Astrocyte (in vitro differentiated cells and primary cell): Measurements from ENCODE around the gene SNCAIP. TPM values are rescaled to one million over a fixed set of nuclear protein-coding genes. Genes with fewer than 3 reads are reported as not detected.

Source experiments
- DNase-seq: peaks from one replicate; pipeline ENCODE4 v3.0.0-alpha.2; 2010; ENCODE audit warnings: low read depth
- FAIRE-seq: peaks from 2 replicates; lab custom pipeline; 2011; peaks lifted over from hg19 to GRCh38; lab: Jason Lieb, UNC
- H2AFZ ChIP-seq: 2 replicates; pipeline ENCODE4 v1.6.0; 2012; ENCODE audit warnings: low read depth, low read length, inconsistent platforms
- H3K27ac ChIP-seq: 2 replicates; pipeline ENCODE4 v1.5.1; 2011; ENCODE audit warnings: low read depth, low read length, inconsistent platforms
- H3K27me3 ChIP-seq: 2 replicates; pipeline ENCODE4 v1.6.0; 2011; ENCODE audit warnings: low read length, inconsistent platforms; ENCODE audit not compliant: insufficient read depth
- H3K36me3 ChIP-seq: 2 replicates; pipeline ENCODE4 v1.5.1; 2011; ENCODE audit warnings: low read length, inconsistent platforms; ENCODE audit not compliant: insufficient read depth
- H3K4me1 ChIP-seq: 2 replicates; pipeline ENCODE4 v1.5.1; 2011; ENCODE audit warnings: low read length, inconsistent platforms; ENCODE audit not compliant: insufficient read depth
- H3K4me2 ChIP-seq: 2 replicates; pipeline ENCODE4 v1.6.0; 2012; ENCODE audit warnings: low read length, inconsistent platforms
- H3K4me3 ChIP-seq: 2 replicates; pipeline ENCODE4 v1.5.1; 2011; ENCODE audit warnings: low read depth, mild to moderate bottlenecking, low read length, inconsistent platforms; ENCODE audit not compliant: insufficient read depth
- H3K79me2 ChIP-seq: 2 replicates; pipeline ENCODE4 v1.6.0; 2012; ENCODE audit warnings: mild to moderate bottlenecking, low read length, inconsistent platforms; ENCODE audit not compliant: insufficient read depth
- H3K9ac ChIP-seq: 2 replicates; pipeline ENCODE4 v1.6.0; 2012; ENCODE audit warnings: mild to moderate bottlenecking, low read length, inconsistent platforms
- H3K9me3 ChIP-seq: 2 replicates; pipeline ENCODE4 v1.5.1; 2012; ENCODE audit warnings: low read depth, mild to moderate bottlenecking, low read length, inconsistent platforms; ENCODE audit not compliant: insufficient read depth
- H4K20me1 ChIP-seq: 2 replicates; pipeline ENCODE4 v1.6.0; 2012; ENCODE audit warnings: low read length, inconsistent platforms; ENCODE audit not compliant: insufficient read depth
- H3K27ac Mint-ChIP-seq: one replicate; pipeline ENCODE4 v1.8.0; 2021; ENCODE audit warnings: mild to moderate bottlenecking, mixed read lengths; ENCODE audit not compliant: unreplicated experiment
- H3K27me3 Mint-ChIP-seq: one replicate; pipeline ENCODE4 v1.8.0; 2021; ENCODE audit warnings: low read depth, mixed read lengths; ENCODE audit not compliant: unreplicated experiment
- H3K36me3 Mint-ChIP-seq: one replicate; pipeline ENCODE4 v1.8.0; 2021; ENCODE audit warnings: low read depth, mixed read lengths; ENCODE audit not compliant: unreplicated experiment
- H3K4me1 Mint-ChIP-seq: one replicate; pipeline ENCODE4 v1.8.0; 2021; ENCODE audit warnings: low read depth, mixed read lengths; ENCODE audit not compliant: unreplicated experiment
- H3K4me3 Mint-ChIP-seq: one replicate; pipeline ENCODE4 v1.8.0; 2021; ENCODE audit warnings: mild to moderate bottlenecking, moderate library complexity, mixed read lengths; ENCODE audit not compliant: unreplicated experiment
- H3K9me3 Mint-ChIP-seq: one replicate; pipeline ENCODE4 v1.8.0; 2021; ENCODE audit warnings: mild to moderate bottlenecking, mixed read lengths; ENCODE audit not compliant: unreplicated experiment
- EZH2 ChIP-seq: IDR thresholded peaks from 2 replicates; pipeline ENCODE4 v1.6.1; 2012; ENCODE audit warnings: mild to moderate bottlenecking, low read length, inconsistent platforms; ENCODE audit not compliant: insufficient read depth
- total RNA-seq: library from RNA; stranded (reverse); gene quantifications from 2 replicates; pipeline ENCODE4 v1.2.1, GENCODE V29; 2021
- TF ChIP-seq, protein P1 (sequence below): IDR thresholded peaks from 2 replicates; pipeline ENCODE4 v1.5.1; 2011; ENCODE audit warnings: low read depth, mild to moderate bottlenecking, inconsistent platforms, low read length, moderate library complexity; ENCODE audit not compliant: insufficient read depth

The SNCAIP gene
- total RNA-seq, 1 donor from 2014 or later, result 1.7 TPM

- H4K20me1 ChIP-seq, result peaks cover 6% of the 10 kb centered on the region
- H3K79me2 ChIP-seq, result peaks cover 9% of the 10 kb centered on the region
- TF ChIP-seq, protein P1, sequence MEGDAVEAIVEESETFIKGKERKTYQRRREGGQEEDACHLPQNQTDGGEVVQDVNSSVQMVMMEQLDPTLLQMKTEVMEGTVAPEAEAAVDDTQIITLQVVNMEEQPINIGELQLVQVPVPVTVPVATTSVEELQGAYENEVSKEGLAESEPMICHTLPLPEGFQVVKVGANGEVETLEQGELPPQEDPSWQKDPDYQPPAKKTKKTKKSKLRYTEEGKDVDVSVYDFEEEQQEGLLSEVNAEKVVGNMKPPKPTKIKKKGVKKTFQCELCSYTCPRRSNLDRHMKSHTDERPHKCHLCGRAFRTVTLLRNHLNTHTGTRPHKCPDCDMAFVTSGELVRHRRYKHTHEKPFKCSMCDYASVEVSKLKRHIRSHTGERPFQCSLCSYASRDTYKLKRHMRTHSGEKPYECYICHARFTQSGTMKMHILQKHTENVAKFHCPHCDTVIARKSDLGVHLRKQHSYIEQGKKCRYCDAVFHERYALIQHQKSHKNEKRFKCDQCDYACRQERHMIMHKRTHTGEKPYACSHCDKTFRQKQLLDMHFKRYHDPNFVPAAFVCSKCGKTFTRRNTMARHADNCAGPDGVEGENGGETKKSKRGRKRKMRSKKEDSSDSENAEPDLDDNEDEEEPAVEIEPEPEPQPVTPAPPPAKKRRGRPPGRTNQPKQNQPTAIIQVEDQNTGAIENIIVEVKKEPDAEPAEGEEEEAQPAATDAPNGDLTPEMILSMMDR, result no peak
- TF ChIP-seq EZH2, result no peak
- H2AFZ ChIP-seq, result peak overlapping the region; percentile 55
- peaks cover 8% of the 10 kb centered on the region for H3K4me1 ChIP-seq
- H3K9me3 ChIP-seq, result no peaks in the 10 kb centered on the region
- peak overlapping the region; percentile 75 for H3K4me3 Mint-ChIP-seq
- peaks cover 2% of the 10 kb centered on the region for H3K36me3 Mint-ChIP-seq
- H3K27me3 ChIP-seq, result no peaks in the 10 kb centered on the region
- H3K36me3 ChIP-seq, result no peaks in the 10 kb centered on the region
- H3K27ac Mint-ChIP-seq, result no peak overlapping the region
- peak overlapping the region; percentile 73 for H3K4me3 ChIP-seq
- peak overlapping the region; percentile 86 for H3K9ac ChIP-seq
- H3K4me1 Mint-ChIP-seq, result peaks cover 12% of the 10 kb centered on the region
- no peaks in the 10 kb centered on the region for H3K9me3 Mint-ChIP-seq
- no peak for DNase-seq
- peak overlapping the region; percentile 88 for H3K4me2 ChIP-seq
- no peak for FAIRE-seq
- H3K27ac ChIP-seq, result no peak overlapping the region
- peaks cover 29% of the 10 kb centered on the region for H3K27me3 Mint-ChIP-seq
These were observed 1.1 kb upstream of the SNCAIP start for GRCh38 chr5:122310889-122311288.

DNA sequence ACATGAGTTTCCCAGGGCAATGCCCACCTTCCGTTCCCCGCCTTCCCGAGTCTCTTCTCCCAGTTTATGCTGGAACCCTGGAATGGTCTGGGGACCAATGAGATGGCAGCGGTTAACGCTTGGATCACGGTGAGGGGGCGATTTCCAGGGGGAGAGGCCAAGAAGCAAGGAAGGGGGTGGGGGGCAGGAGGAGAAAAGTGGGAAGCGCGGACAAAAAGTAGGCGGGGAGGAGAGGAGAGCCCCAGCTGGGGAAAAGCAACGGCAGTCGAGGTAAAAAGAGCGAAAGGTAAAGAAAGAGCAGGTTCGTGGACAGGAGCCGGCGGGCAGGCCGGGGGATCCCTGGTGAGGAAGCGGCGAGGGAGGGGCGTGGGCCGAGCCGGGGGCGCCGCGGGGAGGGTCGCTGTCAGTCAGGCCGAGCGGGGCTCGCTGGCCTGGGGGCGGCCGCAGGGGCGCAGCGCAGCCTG, 508 bp upstream of the SNCAIP start:
- H3K27ac ChIP-seq, result no peak overlapping the region
- TF ChIP-seq, protein P1, result no peak
- no peak for TF ChIP-seq EZH2
- H3K4me1 ChIP-seq, result peaks cover 8% of the 10 kb centered on the region
- Mint-ChIP-seq H3K36me3 (peaks cover 2% of the 10 kb centered on the region), H3K9me3 (no peaks in the 10 kb centered on the region), H3K27ac (no peak overlapping the region), H3K4me3 (peak overlapping the region; percentile 75), H3K4me1 (peaks cover 8% of the 10 kb centered on the region), H3K27me3 (peaks cover 35% of the 10 kb centered on the region)
- no peaks in the 10 kb centered on the region for H3K36me3 ChIP-seq
- no peaks in the 10 kb centered on the region for H3K9me3 ChIP-seq
- H3K79me2 ChIP-seq, result peaks cover 14% of the 10 kb centered on the region
- H2AFZ ChIP-seq, result peak overlapping the region; percentile 80
- H3K4me3 ChIP-seq, result peak overlapping the region; percentile 73
- H3K27me3 ChIP-seq, result no peaks in the 10 kb centered on the region
- H4K20me1 ChIP-seq, result peaks cover 6% of the 10 kb centered on the region
- FAIRE-seq (no peak), DNase-seq (no peak)
- H3K4me2 ChIP-seq, result peak overlapping the region; percentile 88
- H3K9ac ChIP-seq, result peak overlapping the region; percentile 86

- Histone ChIP-seq H2AFZ (peak overlapping the region; percentile 65), H3K27ac (peak overlapping the region; percentile 12), H3K79me2 (peaks cover 14% of the 10 kb centered on the region), H3K4me3 (peak overlapping the region; percentile 73), H3K9me3 (no peaks in the 10 kb centered on the region), H3K27me3 (no peaks in the 10 kb centered on the region), H3K9ac (peak overlapping the region; percentile 86), H4K20me1 (peaks cover 6% of the 10 kb centered on the region), H3K4me1 (peaks cover 8% of the 10 kb centered on the region), H3K36me3 (no peaks in the 10 kb centered on the region), H3K4me2 (peak overlapping the region; percentile 88)
- DNase-seq, result peak; percentile 36
- peaks cover 48% of the 10 kb centered on the region for H3K27me3 Mint-ChIP-seq
- no peak for FAIRE-seq
- no peaks in the 10 kb centered on the region for H3K36me3 Mint-ChIP-seq
- TF ChIP-seq, protein P1, result no peak
- TF ChIP-seq EZH2, result no peak
- H3K4me3 Mint-ChIP-seq, result peak overlapping the region; percentile 88
- no peaks in the 10 kb centered on the region for H3K9me3 Mint-ChIP-seq
- H3K4me1 Mint-ChIP-seq, result peaks cover 8% of the 10 kb centered on the region
- H3K27ac Mint-ChIP-seq, result no peak overlapping the region
These were observed 762 bp downstream of the SNCAIP start for GRCh38 chr5:122312591-122313406.
